GM18870 (cell line): Measurements from ENCODE around the gene RPL12.

ENCODE experiments used
- ATAC-seq: cut with Tn5 transposase; IDR thresholded peaks from one replicate; pipeline ENCODE4 v1.9.1; 2021; ENCODE audit warnings: moderate library complexity; ENCODE audit not compliant: unreplicated experiment

Gene RPL12

GRCh38 chr9:127450830-127451607 lies at the start of gene RPL12, which contains the start of gene LRSAM1:
Gene RPL12, minus strand, starts transcription at chr9:127451406. Its CDS starts 89 bp downstream, at chr9:127451317.
Gene LRSAM1, plus strand, starts transcription at chr9:127451510. Its CDS starts 3,018 bp downstream, at chr9:127454528.
- peak; percentile 62 for ATAC-seq

GRCh38 chr9:127500862-127501261 lies 49.7 kb upstream of the RPL12 start:
- ATAC-seq, result no peak

- no peak for ATAC-seq
Observed at GRCh38 chr9:127500399-127500798, 49.2 kb upstream of the RPL12 start.

- ATAC-seq, result no peak
Observed at GRCh38 chr9:127498298-127498697, 47.1 kb upstream of the RPL12 start.

- ATAC-seq, result no peak
Observed at GRCh38 chr9:127497656-127498290, 46.6 kb upstream of the RPL12 start.

GRCh38 chr9:127496974-127497373 lies 45.8 kb upstream of the RPL12 start:
- ATAC-seq, result no peak

GRCh38 chr9:127495884-127496555 lies 44.8 kb upstream of the RPL12 start:
- no peak for ATAC-seq

GRCh38 chr9:127494304-127494702 lies 43.1 kb upstream of the RPL12 start:
- ATAC-seq, result no peak

- ATAC-seq, result no peak
Observed at GRCh38 chr9:127493592-127494303, 42.5 kb upstream of the RPL12 start.

- no peak for ATAC-seq
Observed at GRCh38 chr9:127492616-127493015, 41.4 kb upstream of the RPL12 start.

- ATAC-seq, result no peak
Observed at GRCh38 chr9:127491516-127491915, 40.3 kb upstream of the RPL12 start.

- no peak for ATAC-seq
Observed at GRCh38 chr9:127490535-127491230, 39.5 kb upstream of the RPL12 start.

- ATAC-seq, result no peak
Observed at GRCh38 chr9:127489471-127490115, 38.4 kb upstream of the RPL12 start.

- no peak for ATAC-seq
Observed at GRCh38 chr9:127488946-127489345, 37.7 kb upstream of the RPL12 start.

GRCh38 chr9:127485995-127486394 lies 34.8 kb upstream of the RPL12 start:
- ATAC-seq, result no peak

- no peak for ATAC-seq
Observed at GRCh38 chr9:127482662-127483061, 31.5 kb upstream of the RPL12 start.

- no peak for ATAC-seq
Observed at GRCh38 chr9:127479507-127480081, 28.4 kb upstream of the RPL12 start.

- no peak for ATAC-seq
Observed at GRCh38 chr9:127474592-127474991, 23.4 kb upstream of the RPL12 start.

- no peak for ATAC-seq
Observed at GRCh38 chr9:127473932-127474331, 22.7 kb upstream of the RPL12 start.

- no peak for ATAC-seq
Observed at GRCh38 chr9:127473501-127473900, 22.3 kb upstream of the RPL12 start.
